Endothelial cell (in vitro differentiated cells): ENCODE data around the gene OR1F1. TPM values are rescaled to one million over a fixed set of nuclear protein-coding genes. Genes with fewer than 3 reads are reported as not detected.

Experiments
- DNase-seq: peaks from one replicate; pipeline ENCODE4 v3.0.0; 2021; ENCODE audit warnings: low spot score
- H3K27ac Mint-ChIP-seq: one replicate; pipeline ENCODE4 v1.8.0; 2021; ENCODE audit warnings: mixed read lengths, inconsistent platforms; ENCODE audit not compliant: unreplicated experiment
- H3K27me3 Mint-ChIP-seq: one replicate; pipeline ENCODE4 v1.8.0; 2021; ENCODE audit warnings: mild to moderate bottlenecking, moderate library complexity, mixed read lengths, inconsistent platforms; ENCODE audit not compliant: unreplicated experiment
- H3K36me3 Mint-ChIP-seq: one replicate; pipeline ENCODE4 v1.8.0; 2021; ENCODE audit warnings: mild to moderate bottlenecking, low read depth, mixed read lengths, inconsistent platforms; ENCODE audit not compliant: unreplicated experiment
- H3K4me1 Mint-ChIP-seq: one replicate; pipeline ENCODE4 v1.8.0; 2021; ENCODE audit warnings: mild to moderate bottlenecking, mixed read lengths, inconsistent platforms; ENCODE audit not compliant: unreplicated experiment
- H3K4me3 Mint-ChIP-seq: one replicate; pipeline ENCODE4 v1.8.0; 2021; ENCODE audit warnings: mild to moderate bottlenecking, mixed read lengths, inconsistent platforms; ENCODE audit not compliant: unreplicated experiment
- H3K9me3 Mint-ChIP-seq: one replicate; pipeline ENCODE4 v1.8.0; 2021; ENCODE audit warnings: mixed read lengths, inconsistent platforms; ENCODE audit not compliant: unreplicated experiment
- total RNA-seq: library from RNA; stranded (reverse); fragmentation: NEBNext Ultra II Directional; extraction: Animal tissue kit (Norgen Biotek cat#: 25700); gene quantifications from one replicate; pipeline ENCODE4 v1.2.1, GENCODE V29; 2021; ENCODE audit not compliant: unreplicated experiment
- TF ChIP-seq, protein P1 (sequence below): fragments of 200-600 bp; sonication (generic); IDR thresholded peaks from one replicate; pipeline ENCODE4 v1.5.0; 2021; ENCODE audit warnings: antibody characterized with exemption; ENCODE audit not compliant: unreplicated experiment

The OR1F1 gene
- total RNA-seq, 1 donor from 2014 or later = not detected

DNA sequence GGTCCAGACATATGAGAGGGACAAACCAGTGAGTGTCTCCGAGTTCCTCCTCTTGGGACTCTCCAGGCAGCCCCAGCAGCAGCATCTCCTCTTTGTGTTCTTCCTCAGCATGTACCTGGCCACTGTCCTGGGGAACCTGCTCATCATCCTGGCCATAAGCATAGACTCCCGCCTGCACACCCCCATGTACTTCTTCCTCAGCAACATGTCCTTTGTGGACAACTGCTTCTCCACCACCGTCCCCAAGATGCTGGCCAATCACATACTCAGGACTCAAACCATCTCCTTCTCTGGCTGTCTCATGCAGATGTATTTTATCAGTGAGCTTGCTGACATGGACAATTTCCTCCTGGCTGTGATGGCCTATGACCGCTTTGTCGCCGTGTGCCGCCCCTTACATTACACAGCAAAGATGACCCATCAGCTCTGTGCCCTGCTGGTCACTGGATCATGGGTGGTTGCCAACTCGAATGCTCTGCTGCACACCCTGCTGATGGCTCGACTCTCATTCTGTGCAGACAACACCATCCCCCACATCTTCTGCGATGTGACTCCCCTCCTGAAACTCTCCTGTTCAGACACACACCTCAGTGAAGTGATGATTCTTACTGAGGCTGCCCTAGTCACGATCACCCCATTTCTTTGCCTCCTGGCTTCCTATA, 27.7 kb downstream of the OR1F1 start:
- H3K9me3 Mint-ChIP-seq = peaks cover 12% of the 10 kb centered on the region

DNA sequence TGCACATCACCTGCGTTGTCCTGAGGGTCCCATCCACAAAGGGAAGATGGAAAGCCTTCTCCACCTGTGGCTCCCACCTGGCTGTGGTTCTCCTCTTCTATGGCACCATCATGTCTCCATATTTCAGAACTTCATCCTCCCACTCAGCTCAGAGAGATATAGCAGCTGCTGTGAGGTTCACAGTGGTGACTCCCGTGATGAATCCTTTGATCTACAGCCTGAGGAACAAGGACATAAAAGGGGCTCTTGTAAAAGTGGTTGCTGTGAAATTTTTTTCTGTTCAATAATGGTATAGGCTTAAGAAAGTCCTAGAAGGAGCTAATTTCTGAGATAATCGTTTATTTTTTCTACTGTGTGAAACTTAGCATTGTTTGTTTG, 28.2 kb downstream of the OR1F1 start:
- TF ChIP-seq, protein P1, sequence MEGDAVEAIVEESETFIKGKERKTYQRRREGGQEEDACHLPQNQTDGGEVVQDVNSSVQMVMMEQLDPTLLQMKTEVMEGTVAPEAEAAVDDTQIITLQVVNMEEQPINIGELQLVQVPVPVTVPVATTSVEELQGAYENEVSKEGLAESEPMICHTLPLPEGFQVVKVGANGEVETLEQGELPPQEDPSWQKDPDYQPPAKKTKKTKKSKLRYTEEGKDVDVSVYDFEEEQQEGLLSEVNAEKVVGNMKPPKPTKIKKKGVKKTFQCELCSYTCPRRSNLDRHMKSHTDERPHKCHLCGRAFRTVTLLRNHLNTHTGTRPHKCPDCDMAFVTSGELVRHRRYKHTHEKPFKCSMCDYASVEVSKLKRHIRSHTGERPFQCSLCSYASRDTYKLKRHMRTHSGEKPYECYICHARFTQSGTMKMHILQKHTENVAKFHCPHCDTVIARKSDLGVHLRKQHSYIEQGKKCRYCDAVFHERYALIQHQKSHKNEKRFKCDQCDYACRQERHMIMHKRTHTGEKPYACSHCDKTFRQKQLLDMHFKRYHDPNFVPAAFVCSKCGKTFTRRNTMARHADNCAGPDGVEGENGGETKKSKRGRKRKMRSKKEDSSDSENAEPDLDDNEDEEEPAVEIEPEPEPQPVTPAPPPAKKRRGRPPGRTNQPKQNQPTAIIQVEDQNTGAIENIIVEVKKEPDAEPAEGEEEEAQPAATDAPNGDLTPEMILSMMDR = no peak
- H3K4me1 Mint-ChIP-seq = no peaks in the 10 kb centered on the region
- H3K27me3 Mint-ChIP-seq = peaks cover 7% of the 10 kb centered on the region
- H3K27ac Mint-ChIP-seq = no peak overlapping the region
- H3K4me3 Mint-ChIP-seq = no peak overlapping the region
- H3K36me3 Mint-ChIP-seq = peaks cover 15% of the 10 kb centered on the region
- peaks cover 12% of the 10 kb centered on the region for H3K9me3 Mint-ChIP-seq
- no peak for DNase-seq

More for the DNA sequence above, 27.7 kb downstream of the OR1F1 start:
- H3K4me3 Mint-ChIP-seq = peak overlapping the region; percentile 1
- peaks cover 4% of the 10 kb centered on the region for H3K27me3 Mint-ChIP-seq
- TF ChIP-seq, protein P1 = no peak
- H3K36me3 Mint-ChIP-seq = peaks cover 11% of the 10 kb centered on the region
- no peak overlapping the region for H3K27ac Mint-ChIP-seq
- H3K4me1 Mint-ChIP-seq = no peaks in the 10 kb centered on the region
- no peak for DNase-seq

DNA sequence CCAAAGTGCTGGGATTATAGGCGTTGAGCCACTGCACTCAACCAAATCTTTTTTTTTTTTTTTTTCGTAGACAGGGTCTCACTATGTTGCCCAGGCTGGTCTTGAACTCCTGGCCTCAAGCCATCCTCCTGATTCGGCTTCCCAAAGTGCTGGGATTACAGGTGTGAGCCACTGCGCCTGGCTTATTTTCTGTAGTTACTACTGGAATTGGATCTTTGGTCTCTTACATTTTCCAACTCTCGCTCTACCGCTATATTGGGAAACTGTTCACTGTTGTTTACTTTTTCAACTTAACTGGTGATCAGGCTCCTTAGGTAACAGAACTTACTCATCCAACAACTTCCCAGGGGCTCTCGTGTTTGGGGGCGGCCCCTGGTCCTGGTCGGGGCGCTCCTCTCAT, 32.8 kb downstream of the OR1F1 start:
- no peak overlapping the region for H3K27ac Mint-ChIP-seq
- H3K9me3 Mint-ChIP-seq = peaks cover 36% of the 10 kb centered on the region
- no peak for DNase-seq
- H3K4me3 Mint-ChIP-seq = no peak overlapping the region
- peaks cover 52% of the 10 kb centered on the region for H3K36me3 Mint-ChIP-seq
- no peaks in the 10 kb centered on the region for H3K4me1 Mint-ChIP-seq
- H3K27me3 Mint-ChIP-seq = peaks cover 9% of the 10 kb centered on the region
- TF ChIP-seq, protein P1 = no peak

DNA sequence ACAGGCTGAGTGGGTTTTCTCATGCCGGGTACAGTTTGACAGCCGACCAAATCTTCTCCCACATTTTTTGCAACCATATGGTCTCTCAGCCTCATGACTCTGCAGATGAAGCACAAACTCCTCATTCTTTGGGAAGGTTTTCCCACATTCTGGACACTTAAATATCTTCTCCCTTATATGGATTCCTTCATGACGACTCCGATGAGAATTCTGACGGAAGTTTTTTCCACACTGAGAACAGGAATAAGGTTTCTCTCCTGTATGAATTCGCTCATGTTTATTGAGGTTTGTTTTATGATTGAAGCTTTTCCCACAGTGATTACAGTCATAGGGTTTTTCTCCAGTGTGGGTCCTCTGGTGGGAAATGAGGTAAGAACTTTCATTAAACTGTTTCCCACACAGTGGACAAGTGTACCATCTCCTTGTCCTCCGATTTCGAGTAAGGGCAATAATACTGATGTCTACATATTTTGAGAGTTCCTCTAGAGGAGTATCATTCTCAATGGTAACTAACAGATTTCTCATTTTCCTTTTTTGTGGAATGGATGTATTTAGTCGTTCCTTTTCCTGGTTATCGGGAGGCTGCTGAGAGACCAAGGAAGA, 36.0 kb downstream of the OR1F1 start:
- H3K36me3 Mint-ChIP-seq = peaks cover 74% of the 10 kb centered on the region
- H3K4me3 Mint-ChIP-seq = peak overlapping the region; percentile 81
- H3K27me3 Mint-ChIP-seq = peaks cover 5% of the 10 kb centered on the region
- DNase-seq = no peak
- peaks cover 34% of the 10 kb centered on the region for H3K9me3 Mint-ChIP-seq
- no peak overlapping the region for H3K27ac Mint-ChIP-seq
- H3K4me1 Mint-ChIP-seq = no peaks in the 10 kb centered on the region
- TF ChIP-seq, protein P1 = no peak

DNA sequence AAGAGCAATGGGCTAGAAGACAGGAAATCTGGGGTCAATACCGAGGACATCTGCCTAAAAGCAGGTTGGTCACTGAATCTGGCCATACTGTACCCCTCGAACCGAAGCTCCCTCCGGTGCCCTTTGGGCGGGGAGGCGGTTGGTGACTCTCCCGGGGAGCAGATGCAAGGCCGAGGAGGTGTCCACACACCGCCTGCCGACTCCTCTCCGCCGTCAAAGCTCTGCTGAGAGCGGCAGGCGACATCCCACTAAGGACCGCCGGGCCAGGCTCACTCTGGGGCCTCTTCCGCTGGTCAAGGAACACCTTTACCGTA, 46.5 kb downstream of the OR1F1 start:
- Mint-ChIP-seq H3K9me3 (peaks cover 8% of the 10 kb centered on the region), H3K4me1 (peaks cover 7% of the 10 kb centered on the region), H3K27ac (peak overlapping the region; percentile 80), H3K27me3 (peaks cover 3% of the 10 kb centered on the region), H3K36me3 (peaks cover 42% of the 10 kb centered on the region), H3K4me3 (peak overlapping the region; percentile 96)
- no peak for DNase-seq
- TF ChIP-seq, protein P1 = no peak
